SK-N-SH treated with all-trans-retinoic acid at 6 μM for 48 hours (cell line): Measurements from ENCODE around the gene NHP2.

Source experiments
- BACH2 ChIP-seq: fragments of 250-450 bp; sonication (Bioruptor Pico); IDR thresholded peaks from 2 replicates; pipeline ENCODE4 v1.9.0; 2021; ENCODE audit warnings: mild to moderate bottlenecking, borderline replicate concordance
- CREB5 ChIP-seq: fragments of 250-450 bp; sonication (Bioruptor Pico); IDR thresholded peaks from 2 replicates; pipeline ENCODE4 v1.5.1; 2020; ENCODE audit warnings: low read depth, mild to moderate bottlenecking, moderate library complexity
- CSRNP3 ChIP-seq: fragments of 250-450 bp; sonication (Bioruptor Pico); IDR thresholded peaks from 2 replicates; pipeline ENCODE4 v1.5.1; 2021; ENCODE audit warnings: mild to moderate bottlenecking, moderate library complexity
- GLIS3 ChIP-seq: fragments of 250-450 bp; sonication (Bioruptor Pico); IDR thresholded peaks from 2 replicates; pipeline ENCODE4 v1.5.0; 2020; ENCODE audit warnings: mild to moderate bottlenecking, moderate library complexity
- PATZ1 ChIP-seq: fragments of 250-450 bp; sonication (Bioruptor Pico); IDR thresholded peaks from 2 replicates; pipeline ENCODE4 v1.8.0; 2020; ENCODE audit warnings: mild to moderate bottlenecking, moderate library complexity, borderline replicate concordance
- RARB ChIP-seq: fragments of 250-450 bp; sonication (Bioruptor Pico); IDR thresholded peaks from 2 replicates; pipeline ENCODE4 v1.8.0; 2021; ENCODE audit warnings: mild to moderate bottlenecking, moderate library complexity
- TOX ChIP-seq: fragments of 250-450 bp; sonication (Bioruptor Pico); IDR thresholded peaks from 2 replicates; pipeline ENCODE4 v1.8.0; 2021; ENCODE audit warnings: mild to moderate bottlenecking, moderate library complexity, borderline replicate concordance
- TSHZ2 ChIP-seq: fragments of 250-450 bp; sonication (Bioruptor Pico); IDR thresholded peaks from 2 replicates; pipeline ENCODE4 v1.5.0; 2020; ENCODE audit warnings: mild to moderate bottlenecking, moderate library complexity
- ZC3H10 ChIP-seq: fragments of 250-450 bp; sonication (Bioruptor Pico); IDR thresholded peaks from 2 replicates; pipeline ENCODE4 v1.5.1; 2021; ENCODE audit warnings: mild to moderate bottlenecking, moderate library complexity
- ZNF70 ChIP-seq: fragments of 450-650 bp; formaldehyde crosslinking; IDR thresholded peaks from 2 replicates; pipeline ENCODE4 v1.5.0; 2020; ENCODE audit warnings: mild to moderate bottlenecking, moderate library complexity
- ZNF8 ChIP-seq: fragments of 450-650 bp; formaldehyde crosslinking; IDR thresholded peaks from 2 replicates; pipeline ENCODE4 v1.5.0; 2020; ENCODE audit warnings: mild to moderate bottlenecking, moderate library complexity

- TF ChIP-seq ZNF70 (CRISPR knock-in tag) (no peak), PATZ1 (CRISPR knock-in tag) (no peak), TSHZ2 (CRISPR knock-in tag) (no peak), GLIS3 (no peak), BACH2 (CRISPR knock-in tag) (no peak), CSRNP3 (no peak), RARB (CRISPR knock-in tag) (no peak), ZC3H10 (CRISPR knock-in tag) (no peak), ZNF8 (CRISPR knock-in tag) (no peak), TOX (CRISPR knock-in tag) (no peak), CREB5 (CRISPR knock-in tag) (no peak)
Observed at GRCh38 chr5:178165581-178165980, 11.9 kb upstream of the NHP2 start.
